T-helper 1 cell treated with Interleukin-12 subunit alpha and Interleukin-12 subunit beta and Interleukin-4 antibody, amounts not matched to agents 30 ng/mL and 1 ng/mL, for 36 hours (primary cell): ENCODE measurements around the gene IDH2. TPM values are rescaled to one million over a fixed set of nuclear protein-coding genes. Genes with fewer than 3 reads are reported as not detected.

Source experiments
- intact Hi-C: fragments of 100-400 bp; cut with micrococcal nuclease; formaldehyde crosslinking; loops from one replicate; pipeline ENCODE4 v1.15.1; 2024
- total RNA-seq: library from RNA; stranded (reverse); gene quantifications from 2 replicates; pipeline ENCODE4 v1.2.3, GENCODE V29; 2022

Gene IDH2
- total RNA-seq, 1 donor from 2014 or later: 196 TPM

- intact Hi-C loops: no loop called here
Observed at GRCh38 chr15:90065682-90066049, 36.6 kb downstream of the IDH2 start.

GRCh38 chr15:90064911-90065681, 37.2 kb downstream of the IDH2 start:
- intact Hi-C loops: no loop called here

- intact Hi-C loops: no loop called here
Observed at GRCh38 chr15:90063770-90064247, 38.5 kb downstream of the IDH2 start.

- intact Hi-C loops: no loop called here
Observed at GRCh38 chr15:90062973-90063769, 39.1 kb downstream of the IDH2 start.

- intact Hi-C loops: no loop called here
Observed at GRCh38 chr15:90062462-90062932, 39.8 kb downstream of the IDH2 start.

GRCh38 chr15:90062023-90062442, 40.2 kb downstream of the IDH2 start:
- intact Hi-C loops: no loop called here

GRCh38 chr15:90060797-90061196, 41.5 kb downstream of the IDH2 start:
- intact Hi-C loops: no loop called here

GRCh38 chr15:90059208-90059985, 42.9 kb downstream of the IDH2 start:
- intact Hi-C loops: loop anchor here (1.0 kb wide), 3 partner anchors 12 to 25 kb away; no protein-coding TSS in a partner anchor

GRCh38 chr15:90058775-90059174, 43.5 kb downstream of the IDH2 start:
- intact Hi-C loops: loop anchor here (1.0 kb wide), 3 partner anchors 13 to 24 kb away; no protein-coding TSS in a partner anchor

- intact Hi-C loops: no loop called here
Observed at GRCh38 chr15:90058308-90058707, 44.0 kb downstream of the IDH2 start.

GRCh38 chr15:90056529-90056928, 45.7 kb downstream of the IDH2 start:
- intact Hi-C loops: no loop called here

- intact Hi-C loops: no loop called here
Observed at GRCh38 chr15:90055182-90055581, 47.1 kb downstream of the IDH2 start.

- intact Hi-C loops: no loop called here
Observed at GRCh38 chr15:90054618-90055097, 47.6 kb downstream of the IDH2 start.

- intact Hi-C loops: no loop called here
Observed at GRCh38 chr15:90053685-90054466, 48.4 kb downstream of the IDH2 start.

- intact Hi-C loops: no loop called here
Observed at GRCh38 chr15:90051874-90052273, 50.4 kb downstream of the IDH2 start.

- intact Hi-C loops: no loop called here
Observed at GRCh38 chr15:90049666-90050604, 52.3 kb downstream of the IDH2 start.

- intact Hi-C loops: no loop called here
Observed at GRCh38 chr15:90049030-90049429, 53.2 kb downstream of the IDH2 start.

GRCh38 chr15:90047956-90048575, 54.2 kb downstream of the IDH2 start:
- intact Hi-C loops: no loop called here

GRCh38 chr15:90046911-90047392, 55.3 kb downstream of the IDH2 start:
- intact Hi-C loops: no loop called here
